ENCODE measurements around the gene JARID2.

JARID2 gene

DNA sequence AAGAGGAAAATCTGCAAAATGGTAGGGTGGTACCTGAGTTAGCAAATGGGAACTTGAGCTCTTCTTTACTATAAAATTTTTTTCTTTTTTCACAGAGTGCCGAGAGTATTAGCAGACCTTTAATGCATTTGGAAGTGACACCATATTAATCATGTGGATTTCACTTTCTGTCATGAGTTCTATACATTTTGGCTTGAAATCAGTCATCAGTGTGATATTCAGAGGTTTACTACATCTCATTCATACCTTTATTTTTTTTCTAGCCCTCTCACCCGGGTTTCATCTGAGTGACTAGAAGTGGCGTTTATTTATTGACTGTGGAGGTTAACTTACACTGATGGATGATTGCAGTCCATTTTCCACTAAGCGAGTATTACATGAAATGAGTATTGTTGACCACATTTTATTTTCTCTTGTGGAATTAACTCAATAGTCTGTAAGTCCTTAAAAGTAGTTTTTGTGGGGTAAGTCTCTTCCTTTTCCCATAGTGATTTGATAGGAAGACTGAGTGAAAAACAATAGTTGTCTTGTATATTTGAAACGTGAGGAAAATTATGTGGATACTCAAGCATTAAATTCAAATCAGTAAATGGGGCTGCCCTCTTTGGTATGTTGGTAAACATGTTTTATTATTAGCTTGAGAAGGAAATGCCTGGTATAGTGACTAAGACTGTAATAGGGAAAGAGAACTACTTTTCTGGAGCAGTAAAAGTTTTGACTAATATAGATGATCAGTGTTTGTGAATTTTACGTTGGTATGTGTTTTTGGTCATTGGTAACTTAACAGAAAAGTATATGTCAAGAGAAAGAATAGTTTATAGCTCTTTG is 55.5 kb downstream of the JARID2 start:
- TF ChIP-seq, protein P1, sequence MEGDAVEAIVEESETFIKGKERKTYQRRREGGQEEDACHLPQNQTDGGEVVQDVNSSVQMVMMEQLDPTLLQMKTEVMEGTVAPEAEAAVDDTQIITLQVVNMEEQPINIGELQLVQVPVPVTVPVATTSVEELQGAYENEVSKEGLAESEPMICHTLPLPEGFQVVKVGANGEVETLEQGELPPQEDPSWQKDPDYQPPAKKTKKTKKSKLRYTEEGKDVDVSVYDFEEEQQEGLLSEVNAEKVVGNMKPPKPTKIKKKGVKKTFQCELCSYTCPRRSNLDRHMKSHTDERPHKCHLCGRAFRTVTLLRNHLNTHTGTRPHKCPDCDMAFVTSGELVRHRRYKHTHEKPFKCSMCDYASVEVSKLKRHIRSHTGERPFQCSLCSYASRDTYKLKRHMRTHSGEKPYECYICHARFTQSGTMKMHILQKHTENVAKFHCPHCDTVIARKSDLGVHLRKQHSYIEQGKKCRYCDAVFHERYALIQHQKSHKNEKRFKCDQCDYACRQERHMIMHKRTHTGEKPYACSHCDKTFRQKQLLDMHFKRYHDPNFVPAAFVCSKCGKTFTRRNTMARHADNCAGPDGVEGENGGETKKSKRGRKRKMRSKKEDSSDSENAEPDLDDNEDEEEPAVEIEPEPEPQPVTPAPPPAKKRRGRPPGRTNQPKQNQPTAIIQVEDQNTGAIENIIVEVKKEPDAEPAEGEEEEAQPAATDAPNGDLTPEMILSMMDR (IDR thresholded peaks at IDR 0.05; ENCODE audit: low read depth, low read length): no peak
- DNase-seq (ENCODE audit: low read depth, low spot score): no peak
- in situ Hi-C loops (cut with HindIII; ENCODE audit: low sequenced_read_pairs): no loop called here
- no peak overlapping the region for H3K4me3 ChIP-seq (ENCODE audit: low read depth, low read length)

- in situ Hi-C loops (cut with HindIII; ENCODE audit: low sequenced_read_pairs): no loop called here
- no peak for DNase-seq (ENCODE audit: low read depth, low spot score)
- no peak overlapping the region for H3K4me3 ChIP-seq (ENCODE audit: low read depth, low read length)
- TF ChIP-seq, protein P1 (IDR thresholded peaks at IDR 0.05; ENCODE audit: low read depth, low read length): no peak
Observed at GRCh38 chr6:15303162-15303919, 57.5 kb downstream of the JARID2 start.

GRCh38 chr6:15303920-15304291 is 58.0 kb downstream of the JARID2 start:
- no peak overlapping the region for H3K4me3 ChIP-seq (ENCODE audit: low read depth, low read length)
- in situ Hi-C loops (cut with HindIII; ENCODE audit: low sequenced_read_pairs): no loop called here
- TF ChIP-seq, protein P1 (IDR thresholded peaks at IDR 0.05; ENCODE audit: low read depth, low read length): no peak
- no peak for DNase-seq (ENCODE audit: low read depth, low spot score)

DNA sequence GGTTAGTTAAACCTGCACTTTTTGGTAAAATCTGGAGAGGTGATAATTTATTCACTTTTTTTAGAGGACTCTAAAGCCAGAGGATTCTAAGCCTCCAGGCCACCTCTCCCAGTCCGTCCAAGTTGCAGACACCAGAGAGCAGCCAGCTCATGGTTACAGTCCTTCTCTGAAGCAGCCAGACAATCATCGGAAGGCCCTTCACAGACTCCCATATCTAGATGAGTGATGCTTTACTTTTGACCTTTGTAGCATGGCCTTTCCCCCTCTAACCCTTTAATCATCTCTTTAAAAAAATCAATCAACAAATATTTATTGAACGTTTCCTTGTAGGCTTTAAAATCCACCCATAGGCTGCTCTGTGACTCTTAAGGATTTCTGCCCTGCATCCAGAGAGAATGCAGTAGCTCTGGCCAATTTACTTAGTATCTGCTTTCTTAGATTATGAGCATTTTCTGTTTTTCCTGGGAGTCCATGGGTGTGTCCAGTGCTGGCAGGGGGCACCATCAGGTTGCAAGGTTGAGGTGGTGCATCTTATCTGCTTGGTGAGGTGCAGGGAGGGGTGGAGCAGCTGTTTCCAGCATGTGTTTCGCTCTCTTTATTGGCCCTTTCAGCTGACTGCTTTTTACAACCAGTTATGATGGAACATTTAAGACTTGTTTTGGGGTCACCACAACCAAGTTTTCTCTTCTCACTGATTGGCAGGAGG is 58.6 kb downstream of the JARID2 start:
- in situ Hi-C loops (cut with HindIII; ENCODE audit: low sequenced_read_pairs): no loop called here
- TF ChIP-seq, protein P1 (IDR thresholded peaks at IDR 0.05; ENCODE audit: low read depth, low read length): no peak
- H3K4me3 ChIP-seq (ENCODE audit: low read depth, low read length): no peak overlapping the region
- DNase-seq (ENCODE audit: low read depth, low spot score): no peak

GRCh38 chr6:15305496-15305895 is 59.6 kb downstream of the JARID2 start:
- TF ChIP-seq, protein P1 (IDR thresholded peaks at IDR 0.05; ENCODE audit: low read depth, low read length): no peak
- no peak for DNase-seq (ENCODE audit: low read depth, low spot score)
- no peak overlapping the region for H3K4me3 ChIP-seq (ENCODE audit: low read depth, low read length)
- in situ Hi-C loops (cut with HindIII; ENCODE audit: low sequenced_read_pairs): no loop called here

GRCh38 chr6:15305909-15306308 is 60.0 kb downstream of the JARID2 start:
- no peak overlapping the region for H3K4me3 ChIP-seq (ENCODE audit: low read depth, low read length)
- no peak for DNase-seq (ENCODE audit: low read depth, low spot score)
- in situ Hi-C loops (cut with HindIII; ENCODE audit: low sequenced_read_pairs): no loop called here
- TF ChIP-seq, protein P1 (IDR thresholded peaks at IDR 0.05; ENCODE audit: low read depth, low read length): no peak
